ENCODE measurements around the gene PPFIA4.

The PPFIA4 gene

GRCh38 chr1:203082571-203083462 lies 56.5 kb downstream of the PPFIA4 start:
- no peaks in the 10 kb centered on the region for H3K4me1 Mint-ChIP-seq
- no peak overlapping the region for H3K27ac Mint-ChIP-seq
- no peaks in the 10 kb centered on the region for H3K36me3 Mint-ChIP-seq
- H3K4me3 Mint-ChIP-seq = no peak overlapping the region
- H3K27me3 Mint-ChIP-seq = peaks cover 21% of the 10 kb centered on the region
- no peak for DNase-seq (ENCODE audit: low spot score in 2 of 2)
- no peaks in the 10 kb centered on the region for H3K9me3 Mint-ChIP-seq
- ATAC-seq (ENCODE audit: low read depth) = no peak

DNA sequence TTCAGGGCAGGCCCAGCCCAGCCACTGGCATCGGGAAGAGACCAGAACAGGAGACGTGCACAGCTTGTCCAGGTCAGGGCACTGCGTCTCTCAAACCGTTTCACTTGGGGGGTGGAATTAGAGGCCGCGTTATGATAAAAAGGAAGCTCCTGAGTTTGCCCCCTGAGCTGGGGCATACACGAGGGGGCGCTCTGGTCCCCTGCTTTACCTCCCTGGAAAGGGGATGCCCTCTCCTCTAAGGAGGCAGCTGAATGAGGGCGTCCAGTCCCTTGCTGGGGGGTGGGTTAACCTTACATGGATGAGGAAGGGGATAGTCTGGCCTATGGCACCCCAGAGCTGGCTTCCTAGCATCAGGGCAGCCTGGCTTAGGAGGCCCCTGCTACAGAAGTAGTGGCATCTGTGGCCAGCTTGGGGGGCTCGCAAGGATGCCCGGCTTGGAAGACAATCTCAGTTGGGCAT lies 57.2 kb downstream of the PPFIA4 start:
- H3K4me1 Mint-ChIP-seq = no peaks in the 10 kb centered on the region
- ATAC-seq (ENCODE audit: low read depth) = no peak
- H3K4me3 Mint-ChIP-seq = no peak overlapping the region
- no peak overlapping the region for H3K27ac Mint-ChIP-seq
- no peaks in the 10 kb centered on the region for H3K36me3 Mint-ChIP-seq
- no peak for DNase-seq (ENCODE audit: low spot score in 2 of 2)
- peaks cover 19% of the 10 kb centered on the region for H3K27me3 Mint-ChIP-seq
- no peaks in the 10 kb centered on the region for H3K9me3 Mint-ChIP-seq

- no peaks in the 10 kb centered on the region for H3K9me3 Mint-ChIP-seq
- ATAC-seq (ENCODE audit: low read depth) = no peak
- DNase-seq (ENCODE audit: low spot score in 2 of 2) = no peak
- H3K4me3 Mint-ChIP-seq = no peak overlapping the region
- H3K4me1 Mint-ChIP-seq = no peaks in the 10 kb centered on the region
- H3K36me3 Mint-ChIP-seq = no peaks in the 10 kb centered on the region
- H3K27ac Mint-ChIP-seq = no peak overlapping the region
- H3K27me3 Mint-ChIP-seq = peaks cover 15% of the 10 kb centered on the region
Observed at GRCh38 chr1:203084588-203085527, 58.6 kb downstream of the PPFIA4 start.

- Mint-ChIP-seq H3K4me3 (no peak within 1 kb of the TSS), H3K27me3 (peaks cover 18% of the 10 kb centered on the region), H3K36me3 (no peaks in the 10 kb centered on the region), H3K4me1 (peaks cover 2% of the 10 kb centered on the region), H3K27ac (no peak within 1 kb of the TSS), H3K9me3 (no peaks in the 10 kb centered on the region)
- DNase-seq (ENCODE audit: low spot score in 2 of 2) (no peak), ATAC-seq (ENCODE audit: low read depth) (no peak)
Observed at GRCh38 chr1:203085528-203086406, 59.5 kb downstream of the PPFIA4 start, which contains the start of gene MYOG. Gene MYOG (minus strand): TSS chr1:203086012. CDS start chr1:203085961, 51 bp downstream.

DNA sequence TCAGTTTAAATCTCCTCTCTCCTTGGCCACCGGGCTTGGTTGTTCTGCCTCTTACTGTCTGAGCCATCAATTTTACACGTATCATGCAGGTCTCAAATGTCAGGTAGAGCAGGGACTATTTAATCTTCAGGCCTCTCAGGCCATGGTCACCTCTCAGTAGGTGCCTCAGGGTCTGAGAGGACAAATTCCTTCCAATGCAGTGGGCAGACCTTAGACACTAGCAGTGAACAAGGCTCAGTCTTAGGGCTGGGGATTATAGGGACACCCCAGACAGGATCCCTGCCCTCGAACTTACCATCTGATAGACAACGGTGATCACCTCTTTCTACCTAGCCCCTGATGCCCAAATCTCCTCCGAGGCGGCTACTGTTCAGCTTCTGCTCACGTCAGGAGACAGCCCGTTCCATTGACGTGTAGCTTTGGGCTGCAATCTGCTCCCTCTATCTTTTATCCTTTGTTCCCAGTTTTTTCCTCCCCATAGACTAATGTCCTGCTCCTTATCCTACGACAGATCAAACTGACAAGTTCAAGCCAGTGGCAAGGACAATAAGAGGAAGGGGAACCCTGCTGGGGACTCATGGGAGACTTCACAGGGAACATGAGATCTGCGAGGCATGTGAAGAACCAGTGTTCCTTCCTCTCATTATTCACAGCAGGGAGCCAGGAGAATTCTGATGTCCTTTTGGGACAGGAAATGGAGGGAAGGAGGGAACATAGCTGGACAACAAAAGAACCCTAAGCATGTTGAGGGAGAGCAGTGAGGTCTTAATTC lies 60.9 kb downstream of the PPFIA4 start:
- H3K4me3 Mint-ChIP-seq = no peak overlapping the region
- H3K27ac Mint-ChIP-seq = no peak overlapping the region
- peaks cover 2% of the 10 kb centered on the region for H3K4me1 Mint-ChIP-seq
- H3K27me3 Mint-ChIP-seq = peaks cover 20% of the 10 kb centered on the region
- no peak for DNase-seq (ENCODE audit: low spot score in 2 of 2)
- no peaks in the 10 kb centered on the region for H3K9me3 Mint-ChIP-seq
- no peaks in the 10 kb centered on the region for H3K36me3 Mint-ChIP-seq
- ATAC-seq (ENCODE audit: low read depth) = no peak

GRCh38 chr1:203088441-203088840 lies 62.1 kb downstream of the PPFIA4 start:
- Mint-ChIP-seq H3K27ac (no peak overlapping the region), H3K4me3 (no peak overlapping the region), H3K27me3 (peaks cover 26% of the 10 kb centered on the region), H3K36me3 (peaks cover 1% of the 10 kb centered on the region), H3K4me1 (peaks cover 2% of the 10 kb centered on the region), H3K9me3 (no peaks in the 10 kb centered on the region)
- DNase-seq (ENCODE audit: low spot score in 2 of 2) (no peak), ATAC-seq (ENCODE audit: low read depth) (no peak)

DNA sequence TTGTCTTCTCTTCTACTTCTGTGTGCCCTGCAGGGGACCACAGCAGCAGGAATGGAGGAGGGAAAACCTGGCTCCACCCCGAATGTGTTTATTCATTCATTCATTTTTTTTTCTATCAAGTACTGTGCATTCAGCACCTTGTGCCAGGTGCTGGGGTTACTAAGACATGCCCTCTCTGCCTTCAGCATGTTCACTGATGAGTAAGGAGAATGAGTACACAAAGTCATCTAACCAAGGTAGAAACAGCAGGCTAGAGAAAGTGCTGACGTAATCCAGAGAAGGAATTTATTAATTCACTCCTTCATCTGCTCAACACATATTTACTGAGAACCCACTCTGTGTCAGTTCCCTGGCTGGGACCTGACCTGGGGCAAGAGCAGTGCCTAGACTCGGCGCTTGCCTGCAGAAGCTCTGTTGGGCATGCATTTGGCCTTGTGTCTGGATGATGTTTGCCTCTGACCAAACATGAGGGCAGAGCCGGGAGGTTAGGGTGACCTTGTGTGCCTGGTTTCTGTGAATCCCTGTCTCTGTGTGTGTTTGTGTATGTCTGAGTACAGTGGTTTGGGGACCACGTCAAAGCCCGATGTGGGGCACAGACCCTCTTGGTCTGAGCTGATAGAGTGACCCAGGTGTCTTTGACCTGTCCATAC lies 62.8 kb downstream of the PPFIA4 start:
- ATAC-seq (ENCODE audit: low read depth) (no peak), DNase-seq (ENCODE audit: low spot score in 2 of 2) (no peak)
- peaks cover 2% of the 10 kb centered on the region for H3K4me1 Mint-ChIP-seq

GRCh38 chr1:203089651-203090045 lies 63.4 kb downstream of the PPFIA4 start:
- peaks cover 4% of the 10 kb centered on the region for H3K9me3 Mint-ChIP-seq

More for the DNA sequence above, 62.8 kb downstream of the PPFIA4 start:
- H3K9me3 Mint-ChIP-seq = no peaks in the 10 kb centered on the region
- H3K4me3 Mint-ChIP-seq = no peak overlapping the region
- H3K27ac Mint-ChIP-seq = no peak overlapping the region
- peaks cover 23% of the 10 kb centered on the region for H3K27me3 Mint-ChIP-seq
- peaks cover 1% of the 10 kb centered on the region for H3K36me3 Mint-ChIP-seq

GRCh38 chr1:203090421-203091198 lies 64.3 kb downstream of the PPFIA4 start:
- no peak for DNase-seq (ENCODE audit: low spot score in 2 of 2)
- H3K36me3 Mint-ChIP-seq = peaks cover 1% of the 10 kb centered on the region
- H3K27ac Mint-ChIP-seq = no peak overlapping the region
- H3K27me3 Mint-ChIP-seq = peaks cover 23% of the 10 kb centered on the region
- H3K4me1 Mint-ChIP-seq = peaks cover 2% of the 10 kb centered on the region
- no peak for ATAC-seq (ENCODE audit: low read depth)
- peaks cover 12% of the 10 kb centered on the region for H3K9me3 Mint-ChIP-seq
- H3K4me3 Mint-ChIP-seq = no peak overlapping the region

More at GRCh38 chr1:203089651-203090045, 63.4 kb downstream of the PPFIA4 start:
- Mint-ChIP-seq H3K36me3 (peaks cover 1% of the 10 kb centered on the region), H3K4me3 (no peak overlapping the region), H3K27me3 (peaks cover 23% of the 10 kb centered on the region), H3K27ac (no peak overlapping the region), H3K4me1 (peaks cover 2% of the 10 kb centered on the region)
- ATAC-seq (ENCODE audit: low read depth) (no peak), DNase-seq (ENCODE audit: low spot score in 2 of 2) (no peak)

DNA sequence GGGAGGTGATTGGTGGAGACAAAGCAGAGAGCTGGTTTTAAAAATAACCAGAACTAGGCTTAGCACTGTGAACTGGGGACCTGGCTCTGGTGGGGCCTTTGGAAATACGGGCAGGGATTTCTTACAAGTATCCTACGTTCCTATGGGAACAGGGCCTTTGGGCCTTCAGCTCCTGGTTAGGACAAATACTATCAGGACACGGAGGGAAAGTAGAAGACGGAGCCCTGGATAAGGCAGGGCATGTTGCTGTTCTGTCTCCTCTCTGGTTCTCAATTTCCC lies 64.8 kb downstream of the PPFIA4 start:
- ATAC-seq (ENCODE audit: low read depth) = no peak

DNA sequence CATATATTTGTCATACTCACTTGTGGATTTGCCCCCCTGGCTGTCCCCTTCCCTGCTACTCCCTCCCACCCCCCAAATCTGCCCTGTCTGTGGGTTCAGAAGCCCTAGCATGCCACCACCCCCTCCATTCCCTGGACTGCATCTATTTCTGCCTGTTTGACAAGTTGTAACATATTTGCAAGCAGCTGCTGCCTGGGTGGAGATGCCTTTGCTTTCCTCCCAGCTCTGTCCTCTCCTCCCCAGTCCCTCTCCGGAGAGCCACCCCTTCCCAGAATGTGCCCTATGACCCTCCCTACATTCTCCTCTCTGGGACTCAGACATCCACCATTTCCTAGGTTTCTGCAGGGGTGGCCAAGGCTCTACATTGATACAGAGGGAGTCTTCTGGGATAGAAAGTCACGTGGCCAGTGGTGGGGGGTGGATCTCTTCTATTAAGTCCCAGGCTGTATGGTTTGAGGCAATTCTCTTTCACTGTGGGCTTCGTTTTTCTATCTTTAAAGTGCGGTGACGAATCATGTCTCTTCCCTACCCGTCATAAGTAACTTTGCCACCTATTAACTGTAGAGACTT lies 65.6 kb downstream of the PPFIA4 start:
- Mint-ChIP-seq H3K36me3 (peaks cover 1% of the 10 kb centered on the region), H3K27me3 (peaks cover 23% of the 10 kb centered on the region), H3K27ac (no peak overlapping the region), H3K4me1 (peaks cover 2% of the 10 kb centered on the region), H3K4me3 (no peak overlapping the region), H3K9me3 (peaks cover 16% of the 10 kb centered on the region)
- ATAC-seq (ENCODE audit: low read depth) (no peak), DNase-seq (ENCODE audit: low spot score in 2 of 2) (no peak)

More for the DNA sequence above, 64.8 kb downstream of the PPFIA4 start:
- peaks cover 16% of the 10 kb centered on the region for H3K9me3 Mint-ChIP-seq
- peaks cover 1% of the 10 kb centered on the region for H3K36me3 Mint-ChIP-seq
- H3K27me3 Mint-ChIP-seq = peaks cover 23% of the 10 kb centered on the region
- no peak for DNase-seq (ENCODE audit: low spot score in 2 of 2)
- peaks cover 2% of the 10 kb centered on the region for H3K4me1 Mint-ChIP-seq
- no peak overlapping the region for H3K27ac Mint-ChIP-seq
- no peak overlapping the region for H3K4me3 Mint-ChIP-seq
